ENCODE measurements around the gene AGT. TPM values are rescaled to one million over a fixed set of nuclear protein-coding genes. Genes with fewer than 3 reads are reported as not detected.
A peak's percentile ranks its signal among the peaks of the same experiment; 100 is the strongest.

The AGT gene
- polyA plus RNA-seq, 2 of the 4 experiments (the other 2 are of a cell fraction), result 0.06 to 0.18 TPM

DNA sequence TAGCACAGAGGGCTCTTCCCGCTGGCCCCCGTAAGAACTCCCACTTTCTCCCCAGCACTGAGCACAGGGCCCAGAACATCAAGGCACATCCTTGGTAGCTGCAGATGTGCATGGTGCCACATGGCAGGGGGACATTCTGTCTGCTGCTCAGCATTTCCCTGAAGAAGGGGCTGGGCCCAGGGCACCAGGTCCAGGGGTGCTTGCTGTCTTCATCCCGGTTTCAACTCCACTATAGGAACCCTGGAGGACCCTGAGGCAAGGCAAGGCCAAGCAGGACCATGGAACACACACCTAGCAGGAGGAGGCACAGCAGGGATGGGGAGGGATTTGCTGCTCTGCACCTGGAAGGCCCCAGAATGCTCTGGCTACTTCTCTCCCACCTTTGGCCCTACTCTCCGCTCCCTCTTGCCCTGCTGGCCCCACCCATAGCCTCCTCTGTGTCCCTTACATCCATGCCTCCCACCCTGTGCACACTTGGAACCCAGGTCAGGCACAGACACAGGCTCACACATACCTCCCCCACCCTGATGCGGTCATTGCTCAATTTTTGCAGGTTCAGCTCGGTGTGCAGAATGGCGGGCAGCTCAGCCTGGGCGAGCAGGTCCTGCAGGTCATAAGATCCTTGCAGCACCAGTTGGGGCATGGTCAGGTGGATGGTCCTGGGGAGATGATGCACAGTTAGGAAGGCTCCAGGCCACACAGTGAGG, 10.1 kb downstream of the AGT start (continued):
- TF ChIP-seq, protein P1, sequence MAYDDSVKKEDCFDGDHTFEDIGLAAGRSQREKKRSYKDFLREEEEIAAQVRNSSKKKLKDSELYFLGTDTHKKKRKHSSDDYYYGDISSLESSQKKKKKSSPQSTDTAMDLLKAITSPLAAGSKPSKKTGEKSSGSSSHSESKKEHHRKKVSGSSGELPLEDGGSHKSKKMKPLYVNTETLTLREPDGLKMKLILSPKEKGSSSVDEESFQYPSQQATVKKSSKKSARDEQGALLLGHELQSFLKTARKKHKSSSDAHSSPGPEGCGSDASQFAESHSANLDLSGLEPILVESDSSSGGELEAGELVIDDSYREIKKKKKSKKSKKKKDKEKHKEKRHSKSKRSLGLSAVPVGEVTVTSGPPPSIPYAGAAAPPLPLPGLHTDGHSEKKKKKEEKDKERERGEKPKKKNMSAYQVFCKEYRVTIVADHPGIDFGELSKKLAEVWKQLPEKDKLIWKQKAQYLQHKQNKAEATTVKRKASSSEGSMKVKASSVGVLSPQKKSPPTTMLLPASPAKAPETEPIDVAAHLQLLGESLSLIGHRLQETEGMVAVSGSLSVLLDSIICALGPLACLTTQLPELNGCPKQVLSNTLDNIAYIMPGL (CRISPR knock-in tag; IDR thresholded peaks at IDR 0.05; ENCODE audit: borderline replicate concordance), result no peak
- no peak for TF ChIP-seq FOXS1 (CRISPR knock-in tag; IDR thresholded peaks at IDR 0.05)
- TF ChIP-seq HEYL (CRISPR knock-in tag; IDR thresholded peaks at IDR 0.05), result no peak
- TF ChIP-seq, protein P2, sequence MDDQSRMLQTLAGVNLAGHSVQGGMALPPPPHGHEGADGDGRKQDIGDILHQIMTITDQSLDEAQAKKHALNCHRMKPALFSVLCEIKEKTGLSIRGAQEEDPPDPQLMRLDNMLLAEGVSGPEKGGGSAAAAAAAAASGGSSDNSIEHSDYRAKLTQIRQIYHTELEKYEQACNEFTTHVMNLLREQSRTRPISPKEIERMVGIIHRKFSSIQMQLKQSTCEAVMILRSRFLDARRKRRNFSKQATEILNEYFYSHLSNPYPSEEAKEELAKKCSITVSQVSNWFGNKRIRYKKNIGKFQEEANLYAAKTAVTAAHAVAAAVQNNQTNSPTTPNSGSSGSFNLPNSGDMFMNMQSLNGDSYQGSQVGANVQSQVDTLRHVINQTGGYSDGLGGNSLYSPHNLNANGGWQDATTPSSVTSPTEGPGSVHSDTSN (IDR thresholded peaks at IDR 0.05), result no peak
- TF ChIP-seq EHMT2 (IDR thresholded peaks at IDR 0.05; ENCODE audit: low read depth), result no peak

DNA sequence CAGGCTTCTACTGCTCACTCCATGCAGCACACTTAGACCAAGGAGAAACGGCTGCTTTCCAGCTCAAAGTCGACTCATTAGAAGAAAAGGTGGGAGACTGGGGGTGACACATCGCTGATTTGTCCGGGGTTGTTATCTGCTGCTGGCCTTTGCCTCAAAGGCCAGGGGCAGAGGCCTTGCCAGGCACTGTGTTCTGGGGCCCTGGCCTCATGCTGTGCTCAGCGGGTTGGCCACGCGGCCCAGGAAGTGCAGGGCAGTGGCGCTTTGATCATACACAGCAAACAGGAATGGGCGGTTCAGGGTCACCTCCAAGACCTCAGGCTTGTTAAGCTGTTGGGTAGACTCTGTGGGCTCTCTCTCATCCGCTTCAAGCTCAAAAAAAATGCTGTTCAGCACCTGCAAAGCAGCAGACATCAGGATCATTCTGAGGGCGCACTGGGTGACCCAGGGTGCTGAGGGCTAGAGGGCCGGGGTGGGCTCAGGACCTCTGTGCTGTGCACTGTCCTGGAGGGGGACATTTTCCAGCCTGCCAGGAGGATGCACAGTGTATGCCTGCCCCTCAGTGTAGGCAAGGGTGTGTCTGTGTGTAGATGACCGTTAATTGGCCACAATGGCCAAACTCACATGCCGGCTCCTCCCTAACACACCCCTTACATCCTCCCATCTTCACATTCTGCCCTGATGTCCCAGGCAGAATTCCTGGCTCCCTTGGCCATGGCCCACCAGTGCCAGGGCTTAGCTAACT, 10.8 kb downstream of the AGT start:
- 63% methylated on average over 13 of the region's 14 CpGs for WGBS (ENCODE audit: missing lambda C conversion rate)
- no peak for DNase-seq (ENCODE audit: low read depth in 1 of 2, low spot score in 1 of 2)
- no peaks in the 10 kb centered on the region for H3K4me1 ChIP-seq
- ATAC-seq, result peak in 1 of 2 experiments; percentile 30; a peak in 1 of 6 replicates
- ChIA-PET CTCF (interaction anchor here (0.9 kb wide), 1 partner anchor 70 kb away, joined by 3 read pairs; no protein-coding TSS in a partner anchor), POLR2A (no interaction called here)
- H3K4me2 ChIP-seq, result no peak overlapping the region
- TF ChIP-seq, protein P3, sequence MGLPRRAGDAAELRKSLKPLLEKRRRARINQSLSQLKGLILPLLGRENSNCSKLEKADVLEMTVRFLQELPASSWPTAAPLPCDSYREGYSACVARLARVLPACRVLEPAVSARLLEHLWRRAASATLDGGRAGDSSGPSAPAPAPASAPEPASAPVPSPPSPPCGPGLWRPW (IDR thresholded peaks at IDR 0.05), result no peak
- TF ChIP-seq FOSB (CRISPR knock-in tag; IDR thresholded peaks at IDR 0.05) (no peak), CBX8 (IDR thresholded peaks at IDR 0.05) (no peak), GATA3 (IDR thresholded peaks at IDR 0.05; ENCODE audit: borderline replicate concordance) (no peak), POLR2AphosphoS2 (conservative IDR thresholded peaks at IDR 0.05; ENCODE audit: low read length) (no peak), EHF (CRISPR knock-in tag; IDR thresholded peaks at IDR 0.05) (no peak), RCOR1 (IDR thresholded peaks at IDR 0.05; ENCODE audit: low read depth, low read length) (no peak), EHMT2 (IDR thresholded peaks at IDR 0.05; ENCODE audit: low read depth) (no peak), POLR2A (IDR thresholded peaks at IDR 0.05; ENCODE audit: low read length) (no peak), HEYL (CRISPR knock-in tag; IDR thresholded peaks at IDR 0.05) (no peak), ESRRA (IDR thresholded peaks at IDR 0.05; ENCODE audit: borderline replicate concordance, low read length) (no peak)
- TF ChIP-seq, protein P1 (CRISPR knock-in tag; IDR thresholded peaks at IDR 0.05; ENCODE audit: borderline replicate concordance), result no peak
- H3K27ac ChIP-seq, result no peak overlapping the region
- no peaks in the 10 kb centered on the region for H3K9me3 ChIP-seq
- no peak overlapping the region for H3K4me3 ChIP-seq
- FAIRE-seq, result no peak

DNA sequence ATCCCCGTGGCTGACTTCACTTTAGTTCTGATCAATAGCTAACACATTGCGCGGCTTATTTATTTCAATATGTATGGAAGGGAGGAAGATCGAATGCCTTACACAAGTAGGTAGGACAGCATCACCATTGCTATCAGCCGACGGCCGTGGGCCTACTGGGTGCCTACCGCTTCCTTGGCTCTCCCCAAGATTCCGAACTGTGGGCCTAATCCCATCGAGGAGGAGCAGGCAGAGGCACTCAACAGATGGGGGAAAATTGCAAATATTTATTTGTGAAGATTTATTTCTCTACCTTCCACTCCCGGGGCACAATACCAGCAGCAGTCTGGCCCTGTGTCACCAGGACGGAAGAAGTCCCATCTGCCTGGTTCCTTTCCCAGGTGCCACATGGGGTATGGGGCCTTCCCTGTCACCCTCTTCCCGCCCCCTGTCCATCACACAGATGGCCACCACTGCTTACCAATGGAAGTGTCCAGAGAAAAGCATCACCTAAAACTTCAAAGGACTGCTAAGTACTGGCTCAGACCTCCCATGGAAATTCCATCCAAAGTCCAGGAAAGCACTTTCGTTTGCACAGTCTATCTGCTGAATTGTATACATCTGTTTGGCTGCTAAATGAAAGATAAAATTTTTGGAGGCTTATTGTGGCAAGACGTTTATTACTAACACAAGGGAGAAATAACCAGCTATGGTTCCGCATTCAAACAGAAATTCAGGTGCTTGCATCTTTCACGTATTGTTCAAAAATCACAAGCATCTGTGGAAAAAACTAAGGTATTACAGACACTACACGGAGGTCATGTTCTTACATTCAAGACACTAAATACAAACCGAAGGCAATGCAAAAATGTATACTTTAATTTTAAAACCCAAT, 11.8 kb downstream of the AGT start:
- Histone ChIP-seq H3K4me3 (no peak overlapping the region), H3K9me3 (no peaks in the 10 kb centered on the region), H3K4me2 (no peak overlapping the region), H3K4me1 (no peaks in the 10 kb centered on the region), H3K27ac (no peak overlapping the region)
- ChIA-PET POLR2A (no interaction called here), CTCF (interaction anchor here (0.9 to 1.3 kb wide), 2 partner anchors 15 to 71 kb away, joined by 3 read pairs; no protein-coding TSS in a partner anchor)
- no peak for ATAC-seq
- DNase-seq (ENCODE audit: low read depth in 1 of 2, low spot score in 1 of 2), result no peak
- TF ChIP-seq, protein P4, sequence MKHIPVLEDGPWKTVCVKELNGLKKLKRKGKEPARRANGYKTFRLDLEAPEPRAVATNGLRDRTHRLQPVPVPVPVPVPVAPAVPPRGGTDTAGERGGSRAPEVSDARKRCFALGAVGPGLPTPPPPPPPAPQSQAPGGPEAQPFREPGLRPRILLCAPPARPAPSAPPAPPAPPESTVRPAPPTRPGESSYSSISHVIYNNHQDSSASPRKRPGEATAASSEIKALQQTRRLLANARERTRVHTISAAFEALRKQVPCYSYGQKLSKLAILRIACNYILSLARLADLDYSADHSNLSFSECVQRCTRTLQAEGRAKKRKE (CRISPR knock-in tag; IDR thresholded peaks at IDR 0.05; ENCODE audit: low read depth), result no peak
- TF ChIP-seq, protein P5, sequence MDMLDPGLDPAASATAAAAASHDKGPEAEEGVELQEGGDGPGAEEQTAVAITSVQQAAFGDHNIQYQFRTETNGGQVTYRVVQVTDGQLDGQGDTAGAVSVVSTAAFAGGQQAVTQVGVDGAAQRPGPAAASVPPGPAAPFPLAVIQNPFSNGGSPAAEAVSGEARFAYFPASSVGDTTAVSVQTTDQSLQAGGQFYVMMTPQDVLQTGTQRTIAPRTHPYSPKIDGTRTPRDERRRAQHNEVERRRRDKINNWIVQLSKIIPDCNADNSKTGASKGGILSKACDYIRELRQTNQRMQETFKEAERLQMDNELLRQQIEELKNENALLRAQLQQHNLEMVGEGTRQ (IDR thresholded peaks at IDR 0.05), result no peak
- no peak for TF ChIP-seq POLR2AphosphoS2 (conservative IDR thresholded peaks at IDR 0.05; ENCODE audit: low read length)
- TF ChIP-seq RFX5 (IDR thresholded peaks at IDR 0.05), result no peak
- TF ChIP-seq TP53 (CRISPR knock-in tag; IDR thresholded peaks at IDR 0.05), result no peak
- TF ChIP-seq CBX8 (IDR thresholded peaks at IDR 0.05), result no peak
- FAIRE-seq, result no peak
- 76% methylated on average over 19 of the region's 19 CpGs for WGBS (ENCODE audit: missing lambda C conversion rate)

All from A549 (cell line).